GM20000 (cell line): ENCODE data around the gene UBTD1.

ENCODE experiments used
- DNase-seq: peaks from one replicate; pipeline ENCODE4 v3.0.0; 2012; ENCODE audit warnings: low spot score
- CTCF ChIP-seq: IDR thresholded peaks from 2 replicates; pipeline ENCODE4 v1.5.1; 2012; ENCODE audit warnings: mild to moderate bottlenecking, control low read depth; ENCODE audit errors: extremely low read depth, missing control alignments

The UBTD1 gene

DNA sequence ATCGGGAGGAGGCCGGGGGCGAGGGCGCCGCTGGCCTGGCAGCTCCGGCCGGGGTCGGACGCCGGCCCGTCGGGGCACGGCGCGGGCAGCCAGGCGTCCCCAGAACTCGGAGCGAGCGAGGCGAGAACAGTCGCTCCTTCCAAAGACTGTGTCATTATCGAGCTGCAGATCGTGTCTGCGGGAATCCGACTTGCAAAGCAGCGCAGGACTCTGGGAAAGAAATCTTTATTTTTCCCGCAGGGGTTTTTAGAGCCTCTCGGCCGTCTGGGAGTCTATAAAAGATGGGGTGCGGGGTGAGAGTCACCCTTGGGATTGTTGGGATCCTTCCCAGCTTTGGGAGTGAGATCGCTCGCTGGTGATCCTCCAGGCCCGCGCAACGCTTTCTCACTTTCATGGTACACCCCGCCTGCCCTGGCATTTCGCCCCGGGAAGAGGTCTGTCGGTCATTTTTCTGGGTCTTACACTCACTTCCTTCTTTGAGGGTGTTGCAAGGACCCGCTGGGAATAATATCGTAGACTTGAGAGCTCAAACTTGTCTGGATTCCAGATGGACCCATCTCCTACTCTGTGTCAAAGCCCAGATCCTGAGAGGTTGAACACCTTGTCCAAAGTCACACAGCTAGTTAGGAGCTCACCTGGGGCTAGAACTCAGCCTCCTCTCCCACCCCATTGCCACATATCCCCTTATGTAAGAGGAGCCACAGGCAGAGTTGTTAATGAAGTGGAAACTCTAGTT, 1.0 kb downstream of the UBTD1 start:
- DNase-seq = no peak
- TF ChIP-seq CTCF = no peak

GRCh38 chr10:97500297-97500575, 1.5 kb downstream of the UBTD1 start:
- no peak for DNase-seq
- no peak for TF ChIP-seq CTCF

DNA sequence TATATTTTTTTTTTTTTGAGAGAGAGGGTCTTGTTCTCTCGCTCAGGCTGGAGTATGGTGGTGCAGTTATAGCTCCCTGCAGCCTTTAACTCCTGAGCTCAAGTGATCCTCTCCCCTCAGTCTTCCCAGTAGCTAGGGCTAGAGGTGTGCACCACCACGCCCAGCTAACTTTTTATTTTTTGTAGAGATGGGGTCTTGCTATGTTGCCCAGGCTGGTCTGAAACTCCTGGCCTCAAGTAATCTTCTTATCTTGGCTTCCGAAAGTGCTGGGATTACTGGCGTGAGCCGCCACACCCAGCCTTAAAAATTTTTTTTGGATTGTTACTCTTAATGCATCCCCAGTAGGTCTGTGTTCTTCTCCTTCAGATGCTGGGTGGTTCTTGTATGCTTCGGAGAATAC, 4.2 kb downstream of the UBTD1 start:
- TF ChIP-seq CTCF = no peak
- DNase-seq = no peak

DNA sequence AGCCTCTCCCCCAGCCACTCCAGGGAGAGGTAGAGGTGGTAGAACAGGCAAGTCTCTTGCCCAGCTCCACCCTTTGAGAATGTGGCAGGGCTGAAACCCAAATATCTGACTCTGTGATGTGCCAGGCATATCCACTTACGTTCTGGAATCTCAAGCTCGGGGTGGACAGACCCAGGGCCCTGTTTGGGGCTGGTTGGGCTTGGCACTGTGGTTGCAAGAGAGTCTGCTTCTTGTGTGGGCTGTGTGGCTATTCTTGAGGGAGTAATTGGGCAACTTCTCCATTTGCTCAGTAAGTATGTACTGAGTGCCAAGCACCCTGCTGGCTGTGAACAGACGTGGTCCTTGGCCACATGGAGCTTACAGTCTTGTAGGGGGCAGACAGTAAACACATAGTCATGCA, 4.7 kb downstream of the UBTD1 start:
- no peak for TF ChIP-seq CTCF
- no peak for DNase-seq

- no peak for TF ChIP-seq CTCF
- DNase-seq = no peak
These were observed 6.4 kb downstream of the UBTD1 start for GRCh38 chr10:97505152-97505551.

- no peak for TF ChIP-seq CTCF
- no peak for DNase-seq
These were observed 7.7 kb downstream of the UBTD1 start for GRCh38 chr10:97506199-97506991.

GRCh38 chr10:97508342-97508741, 9.6 kb downstream of the UBTD1 start:
- no peak for DNase-seq
- TF ChIP-seq CTCF = no peak
